Motor neuron (in vitro differentiated cells): Measurements from ENCODE around the gene BMERB1. TPM values are rescaled to one million over a fixed set of nuclear protein-coding genes. Genes with fewer than 3 reads are reported as not detected.
A peak's percentile ranks its signal among the peaks of the same experiment; 100 is the strongest.
"Not testable (repeated sequence)": the region's sequence is repeated elsewhere in the genome, so short reads cannot be mapped to it uniquely, and the experiment has no call there.

ENCODE experiments used
- ATAC-seq, 8 experiments: fragments of 200-7000 bp; cut with Tn5 transposase; replicated peaks in 6 of 8; 2 replicates each; pipeline ENCODE4 v1.8.0; 2021; ENCODE audit warnings: mild to moderate bottlenecking in 8 of 8, moderate library complexity in 8 of 8
- H3K27ac ChIP-seq, 2 donors: fragments of 250-450 bp; sonication (Bioruptor Pico); 2 replicates each; pipeline ENCODE4 v1.9.0; 2021; ENCODE audit warnings: antibody characterized with exemption in 2 of 2, mild to moderate bottlenecking in 2 of 2, moderate library complexity in 1 of 2
- H3K4me1 ChIP-seq, 2 donors: fragments of 250-450 bp; sonication (Bioruptor Pico); replicated peaks in 1 of 2; 2 replicates each; pipeline ENCODE4 v1.6.1; 2021; ENCODE audit warnings: antibody characterized with exemption in 2 of 2, mild to moderate bottlenecking in 2 of 2, moderate library complexity in 1 of 2
- H3K4me3 ChIP-seq, 5 donors: fragments of 250-450 bp; sonication (Bioruptor Pico); 2 replicates each; pipeline ENCODE4 v1.9.0; 2021; ENCODE audit warnings: antibody characterized with exemption in 5 of 5, mild to moderate bottlenecking in 5 of 5, moderate library complexity in 4 of 5
- WGBS, 10 experiments: fragments of 450-650 bp; shearing (Covaris generic); methylation state at CpG; one replicate each; pipeline ENCODE4 v1.0.0; 2022; 5-methylcytosine and 5-hydroxymethylcytosine counted together
- in situ Hi-C, 9 experiments: fragments of 400-800 bp; cut with MboI; loops; one replicate each; pipeline ENCODE4 v1.15.0; 2021; ENCODE audit warnings: low sequenced_read_pairs in 9 of 9, low pct_unique_long_range_greater_than_20kb in 2 of 9; ENCODE audit not compliant: unreplicated experiment in 9 of 9
- total RNA-seq, 8 experiments: library from RNA; unstranded; fragments of 300-600 nt; gene quantifications; 2 replicates each; pipeline versions ENCODE4 v1.2.3 to v1.2.4, GENCODE V29; 2022

Gene BMERB1
- total RNA-seq, 8 experiments from 2014 or later: 11.3 to 125 (median 56.1) TPM

- ATAC-seq, in situ Hi-C loops: not testable (repeated sequence)
- 75 to 100% (median 97%) methylated on average over 1 to 8 of the region's 13 CpGs; no CpG with 5 or more reads in 1 of the 10 experiments for WGBS, 10 experiments
These were observed 112.8 kb downstream of the BMERB1 start for GRCh38 chr16:15547072-15547767.

GRCh38 chr16:15547768-15548096, 113.3 kb downstream of the BMERB1 start:
- ATAC-seq: no peak
- in situ Hi-C loops: no loop called here
- H3K4me3 ChIP-seq: no peak overlapping the region
- H3K27ac ChIP-seq: no peak overlapping the region
- peaks cover 4 to 8% of the 10 kb centered on the region in 2 donors for H3K4me1 ChIP-seq
- WGBS, 10 experiments: 44 to 100% (median 98%) methylated on average over 1 to 4 of the region's 6 CpGs; no CpG with 5 or more reads in 4 of the 10 experiments

More at GRCh38 chr16:15547072-15547767, 112.8 kb downstream of the BMERB1 start:
- not testable (repeated sequence) for H3K27ac ChIP-seq, H3K4me3 ChIP-seq, H3K4me1 ChIP-seq

GRCh38 chr16:15548482-15548891, 114.1 kb downstream of the BMERB1 start:
- in situ Hi-C loops: no loop called here

GRCh38 chr16:15552507-15552906, 118.1 kb downstream of the BMERB1 start:
- no peak for ATAC-seq
- in situ Hi-C loops: no loop called here
- H3K4me1 ChIP-seq: peaks cover 4 to 8% of the 10 kb centered on the region in 2 donors
- H3K4me3 ChIP-seq: no peak overlapping the region
- 70 to 100% (median 91%) methylated on average over 1 to 2 of the region's 6 CpGs; no CpG with 5 or more reads in 2 of the 10 experiments for WGBS, 10 experiments
- H3K27ac ChIP-seq: no peak overlapping the region

More at GRCh38 chr16:15548482-15548891, 114.1 kb downstream of the BMERB1 start:
- H3K4me1 ChIP-seq: peaks cover 4 to 8% of the 10 kb centered on the region in 2 donors
- WGBS, 10 experiments: 10 to 83% (median 63%) methylated on average over 1 to 3 of the region's 3 CpGs; no CpG with 5 or more reads in 2 of the 10 experiments
- H3K4me3 ChIP-seq: no peak overlapping the region
- no peak overlapping the region for H3K27ac ChIP-seq
- ATAC-seq: no peak

GRCh38 chr16:15553313-15554088, 119.1 kb downstream of the BMERB1 start:
- Histone ChIP-seq H3K4me3 (no peak overlapping the region), H3K4me1 (peaks cover 4 to 8% of the 10 kb centered on the region in 2 donors), H3K27ac (no peak overlapping the region)
- 24 to 96% (median 88%) methylated on average over 1 to 7 of the region's 10 CpGs; no CpG with 5 or more reads in 1 of the 10 experiments for WGBS, 10 experiments
- ATAC-seq: no peak
- in situ Hi-C loops: no loop called here

- H3K4me1 ChIP-seq: peaks cover 0 to 1% of the 10 kb centered on the region in 2 donors
- ATAC-seq: no peak
- no peak overlapping the region for H3K27ac ChIP-seq
- in situ Hi-C loops: no loop called here
- no peak overlapping the region for H3K4me3 ChIP-seq
- WGBS, 10 experiments: 88 to 100% (median 97%) methylated on average over 1 to 5 of the region's 5 CpGs; no CpG with 5 or more reads in 4 of the 10 experiments
These were observed 121.7 kb downstream of the BMERB1 start for GRCh38 chr16:15556130-15556529.

GRCh38 chr16:15557258-15557657, 122.9 kb downstream of the BMERB1 start:
- no peaks in the 10 kb centered on the region for H3K4me1 ChIP-seq
- no peak overlapping the region for H3K4me3 ChIP-seq
- in situ Hi-C loops: no loop called here

GRCh38 chr16:15559176-15559575, 124.8 kb downstream of the BMERB1 start:
- in situ Hi-C loops: no loop called here
- WGBS, 10 experiments: 60 to 89% (median 70%) methylated on average over 1 to 3 of the region's 4 CpGs; no CpG with 5 or more reads in 5 of the 10 experiments
- no peak overlapping the region for H3K4me3 ChIP-seq
- no peak for ATAC-seq
- H3K4me1 ChIP-seq: no peaks in the 10 kb centered on the region
- no peak overlapping the region for H3K27ac ChIP-seq

More at GRCh38 chr16:15557258-15557657, 122.9 kb downstream of the BMERB1 start:
- peak in 1 of 8 experiments; percentile 46 for ATAC-seq
- H3K27ac ChIP-seq: no peak overlapping the region
- 73 to 100% (median 92%) methylated on average over 1 to 6 of the region's 6 CpGs; no CpG with 5 or more reads in 2 of the 10 experiments for WGBS, 10 experiments

GRCh38 chr16:15564604-15565339, 130.4 kb downstream of the BMERB1 start:
- no peak overlapping the region for H3K27ac ChIP-seq
- no peak overlapping the region for H3K4me3 ChIP-seq
- in situ Hi-C loops: no loop called here
- WGBS, 10 experiments: 70 to 100% (median 96%) methylated on average over 1 to 7 of the region's 7 CpGs; no CpG with 5 or more reads in 1 of the 10 experiments
- no peak for ATAC-seq
- no peaks in the 10 kb centered on the region for H3K4me1 ChIP-seq

GRCh38 chr16:15566095-15566494, 131.7 kb downstream of the BMERB1 start:
- Histone ChIP-seq H3K27ac (no peak overlapping the region), H3K4me3 (no peak overlapping the region), H3K4me1 (no peaks in the 10 kb centered on the region)
- ATAC-seq: no peak
- WGBS, 10 experiments: 75 to 100% (median 100%) methylated on average over 1 to 2 of the region's 2 CpGs; no CpG with 5 or more reads in 3 of the 10 experiments
- in situ Hi-C loops: no loop called here

GRCh38 chr16:15567823-15568222, 133.4 kb downstream of the BMERB1 start:
- WGBS, 10 experiments: 50 to 92% (median 82%) methylated on average over 2 to 5 of the region's 5 CpGs; no CpG with 5 or more reads in 6 of the 10 experiments
- in situ Hi-C loops: no loop called here
- no peak for ATAC-seq

GRCh38 chr16:15570666-15571065, 136.3 kb downstream of the BMERB1 start:
- H3K4me3 ChIP-seq, H3K4me1 ChIP-seq, ATAC-seq, H3K27ac ChIP-seq, in situ Hi-C loops: not testable (repeated sequence)
- WGBS, 10 experiments: 84 to 100% (median 95%) methylated on average over 1 to 3 of the region's 4 CpGs; no CpG with 5 or more reads in 1 of the 10 experiments

More at GRCh38 chr16:15567823-15568222, 133.4 kb downstream of the BMERB1 start:
- no peak overlapping the region for H3K4me3 ChIP-seq
- H3K27ac ChIP-seq: no peak overlapping the region
- no peaks in the 10 kb centered on the region for H3K4me1 ChIP-seq
